ENCODE measurements around the gene BAHD1. TPM values are rescaled to one million over a fixed set of nuclear protein-coding genes. Genes with fewer than 3 reads are reported as not detected.

Gene BAHD1
- total RNA-seq, 4 donors from 2014 or later: 12.3 to 25.5 (median 16.2) TPM

DNA sequence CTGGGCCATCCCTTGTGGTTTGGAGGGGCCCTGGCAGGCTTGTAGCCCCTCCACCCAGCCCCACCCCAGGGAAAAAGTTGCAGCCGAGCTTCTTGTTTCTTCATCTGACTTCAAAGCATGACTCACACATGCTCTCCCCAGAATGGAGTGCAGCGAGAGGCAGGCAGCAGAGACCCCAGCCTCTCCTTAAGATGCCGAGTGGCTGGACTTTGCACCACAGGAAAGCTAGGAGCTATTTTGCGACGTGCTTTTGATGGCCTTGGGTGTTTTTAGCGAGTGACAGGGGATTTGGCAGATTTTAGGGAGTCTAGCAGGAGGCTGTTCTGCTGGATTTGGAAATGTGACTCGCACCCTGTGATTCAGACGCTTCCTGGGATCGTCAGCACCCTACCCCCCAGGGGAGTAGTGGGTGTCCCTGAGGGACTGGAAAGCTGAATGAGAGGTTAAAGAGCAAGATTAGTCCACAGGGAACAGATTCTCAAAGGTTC lies 14.2 kb downstream of the BAHD1 start:
- no peak for DNase-seq (ENCODE audit: low spot score in 2 of 2)
- no peak for TF ChIP-seq EP300 (IDR thresholded peaks at IDR 0.05)
- TF ChIP-seq, protein P1, sequence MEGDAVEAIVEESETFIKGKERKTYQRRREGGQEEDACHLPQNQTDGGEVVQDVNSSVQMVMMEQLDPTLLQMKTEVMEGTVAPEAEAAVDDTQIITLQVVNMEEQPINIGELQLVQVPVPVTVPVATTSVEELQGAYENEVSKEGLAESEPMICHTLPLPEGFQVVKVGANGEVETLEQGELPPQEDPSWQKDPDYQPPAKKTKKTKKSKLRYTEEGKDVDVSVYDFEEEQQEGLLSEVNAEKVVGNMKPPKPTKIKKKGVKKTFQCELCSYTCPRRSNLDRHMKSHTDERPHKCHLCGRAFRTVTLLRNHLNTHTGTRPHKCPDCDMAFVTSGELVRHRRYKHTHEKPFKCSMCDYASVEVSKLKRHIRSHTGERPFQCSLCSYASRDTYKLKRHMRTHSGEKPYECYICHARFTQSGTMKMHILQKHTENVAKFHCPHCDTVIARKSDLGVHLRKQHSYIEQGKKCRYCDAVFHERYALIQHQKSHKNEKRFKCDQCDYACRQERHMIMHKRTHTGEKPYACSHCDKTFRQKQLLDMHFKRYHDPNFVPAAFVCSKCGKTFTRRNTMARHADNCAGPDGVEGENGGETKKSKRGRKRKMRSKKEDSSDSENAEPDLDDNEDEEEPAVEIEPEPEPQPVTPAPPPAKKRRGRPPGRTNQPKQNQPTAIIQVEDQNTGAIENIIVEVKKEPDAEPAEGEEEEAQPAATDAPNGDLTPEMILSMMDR (IDR thresholded peaks at IDR 0.05): no peak
- no peak for TF ChIP-seq POLR2A (IDR thresholded peaks at IDR 0.05)
- no peak overlapping the region for H3K4me3 ChIP-seq
- no peaks in the 10 kb centered on the region for H3K9me3 ChIP-seq
- peaks cover 0 to 57% (median 26%) of the 10 kb centered on the region in 4 donors for H3K4me1 ChIP-seq
- no peaks in the 10 kb centered on the region for H3K27me3 ChIP-seq
- WGBS, 2 donors: 46 to 49% methylated on average over 7 to 9 of the region's 9 CpGs
- H3K27ac ChIP-seq: no peak overlapping the region
- peaks cover 0 to 19% (median 0%) of the 10 kb centered on the region in 3 donors for H3K36me3 ChIP-seq

DNA sequence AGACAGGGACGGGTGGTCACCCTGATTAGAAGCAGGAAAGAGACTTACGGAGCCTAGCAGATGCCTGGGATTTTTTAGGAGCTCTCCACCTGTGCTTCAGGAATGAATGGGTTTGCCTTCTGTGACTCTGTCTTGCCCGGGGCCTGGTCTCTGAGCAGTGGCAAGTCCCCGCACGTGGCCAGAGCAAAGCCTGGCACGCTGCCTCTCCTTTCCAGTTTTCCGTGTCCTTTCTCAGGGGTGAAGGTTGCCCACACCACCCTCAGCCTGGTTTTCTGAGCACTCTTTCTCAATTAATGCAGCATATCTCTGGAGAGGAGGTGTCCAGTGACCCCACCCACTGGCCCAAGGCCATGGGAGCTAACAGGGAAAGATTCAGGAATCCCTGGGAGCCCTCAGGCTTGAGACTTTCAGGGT lies 15.6 kb downstream of the BAHD1 start:
- Histone ChIP-seq H3K27me3 (no peaks in the 10 kb centered on the region), H3K27ac (no peak overlapping the region), H3K9me3 (no peaks in the 10 kb centered on the region), H3K4me1 (peaks cover 0 to 50% (median 25%) of the 10 kb centered on the region in 4 donors), H3K36me3 (peaks cover 0 to 33% (median 0%) of the 10 kb centered on the region in 3 donors), H3K4me3 (no peak overlapping the region)
- no peak for TF ChIP-seq POLR2A (IDR thresholded peaks at IDR 0.05)
- no peak for TF ChIP-seq EP300 (IDR thresholded peaks at IDR 0.05)
- TF ChIP-seq, protein P1 (IDR thresholded peaks at IDR 0.05): no peak
- 60 to 62% methylated on average over 7 of the region's 7 CpGs for WGBS, 2 donors
- DNase-seq (ENCODE audit: low spot score in 2 of 2): no peak

DNA sequence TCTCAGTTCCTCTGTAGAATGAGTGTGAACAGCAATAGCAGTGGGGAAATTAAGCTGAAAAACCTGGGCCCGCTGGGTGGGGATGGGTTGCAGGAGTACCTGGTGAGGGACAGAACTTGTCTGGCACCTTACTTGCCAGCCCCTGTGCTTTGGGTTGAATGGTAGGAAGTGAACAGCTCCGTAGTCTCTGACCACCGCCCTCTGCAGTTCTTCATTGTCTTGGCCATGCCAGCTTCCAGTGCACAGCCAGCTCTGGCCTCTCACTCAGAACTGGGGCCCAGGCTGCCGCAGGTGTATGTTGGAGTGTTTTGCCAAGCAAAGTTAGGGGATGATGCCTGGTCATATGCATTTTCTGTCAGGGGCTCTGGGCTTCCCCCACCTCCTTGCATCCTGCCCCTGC lies 16.0 kb downstream of the BAHD1 start:
- TF ChIP-seq, protein P1 (IDR thresholded peaks at IDR 0.05): no peak
- Histone ChIP-seq H3K4me1 (peaks cover 0 to 49% (median 23%) of the 10 kb centered on the region in 4 donors), H3K36me3 (peaks cover 0 to 37% (median 0%) of the 10 kb centered on the region in 3 donors), H3K27me3 (no peaks in the 10 kb centered on the region), H3K4me3 (no peak overlapping the region), H3K9me3 (no peaks in the 10 kb centered on the region), H3K27ac (no peak overlapping the region)
- DNase-seq (ENCODE audit: low spot score in 2 of 2): no peak
- WGBS, 2 donors: 67 to 84% methylated on average over 4 of the region's 4 CpGs

DNA sequence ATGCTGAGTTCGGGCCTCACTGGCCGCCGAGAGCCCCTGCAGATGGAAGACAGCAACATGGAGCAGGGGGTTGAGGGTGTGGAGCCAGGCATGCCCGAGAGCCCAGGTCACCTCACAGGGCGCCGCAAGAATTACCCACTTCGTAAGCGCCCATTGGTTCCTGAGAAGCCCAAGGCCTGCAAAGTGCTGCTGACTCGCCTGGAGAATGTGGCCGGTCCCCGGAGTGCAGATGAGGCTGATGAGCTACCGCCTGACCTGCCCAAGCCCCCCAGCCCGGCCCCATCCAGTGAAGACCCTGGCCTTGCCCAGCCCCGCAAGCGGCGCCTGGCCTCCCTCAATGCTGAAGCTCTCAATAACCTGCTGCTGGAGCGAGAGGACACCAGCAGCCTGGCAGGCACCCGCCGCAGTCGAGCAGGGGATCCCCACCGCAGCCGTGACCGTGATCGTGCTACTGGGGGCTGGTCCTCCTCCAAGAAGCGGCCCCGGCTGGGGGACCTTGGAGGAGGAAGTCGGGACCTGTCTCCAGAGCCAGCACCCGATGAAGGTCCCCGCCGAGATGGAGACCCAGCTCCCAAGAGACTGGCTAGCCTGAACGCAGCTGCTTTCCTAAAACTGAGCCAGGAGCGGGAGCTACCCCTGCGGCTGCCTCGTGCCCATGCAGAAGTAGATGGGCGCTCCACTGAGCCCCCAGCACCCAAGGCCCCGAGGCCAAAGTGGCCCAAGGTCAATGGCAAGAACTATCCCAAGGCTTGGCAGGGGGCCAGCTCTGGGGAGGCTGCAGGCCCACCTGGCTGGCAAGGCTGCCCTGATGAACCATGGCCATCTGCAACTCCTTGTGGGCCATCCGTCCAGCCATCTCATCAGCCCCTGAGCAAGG lies 18.0 kb downstream of the BAHD1 start:
- Histone ChIP-seq H3K36me3 (peaks cover 0 to 57% (median 2%) of the 10 kb centered on the region in 3 donors), H3K27me3 (no peaks in the 10 kb centered on the region), H3K4me3 (no peak overlapping the region), H3K4me1 (peaks cover 0 to 31% (median 16%) of the 10 kb centered on the region in 4 donors), H3K9me3 (no peaks in the 10 kb centered on the region), H3K27ac (no peak overlapping the region)
- WGBS, 2 donors: 96 to 97% methylated on average over 23 to 33 of the region's 37 CpGs
- TF ChIP-seq, protein P1 (IDR thresholded peaks at IDR 0.05): no peak
- TF ChIP-seq POLR2A (IDR thresholded peaks at IDR 0.05) (no peak), EP300 (IDR thresholded peaks at IDR 0.05) (no peak)
- no peak for DNase-seq (ENCODE audit: low spot score in 2 of 2)

DNA sequence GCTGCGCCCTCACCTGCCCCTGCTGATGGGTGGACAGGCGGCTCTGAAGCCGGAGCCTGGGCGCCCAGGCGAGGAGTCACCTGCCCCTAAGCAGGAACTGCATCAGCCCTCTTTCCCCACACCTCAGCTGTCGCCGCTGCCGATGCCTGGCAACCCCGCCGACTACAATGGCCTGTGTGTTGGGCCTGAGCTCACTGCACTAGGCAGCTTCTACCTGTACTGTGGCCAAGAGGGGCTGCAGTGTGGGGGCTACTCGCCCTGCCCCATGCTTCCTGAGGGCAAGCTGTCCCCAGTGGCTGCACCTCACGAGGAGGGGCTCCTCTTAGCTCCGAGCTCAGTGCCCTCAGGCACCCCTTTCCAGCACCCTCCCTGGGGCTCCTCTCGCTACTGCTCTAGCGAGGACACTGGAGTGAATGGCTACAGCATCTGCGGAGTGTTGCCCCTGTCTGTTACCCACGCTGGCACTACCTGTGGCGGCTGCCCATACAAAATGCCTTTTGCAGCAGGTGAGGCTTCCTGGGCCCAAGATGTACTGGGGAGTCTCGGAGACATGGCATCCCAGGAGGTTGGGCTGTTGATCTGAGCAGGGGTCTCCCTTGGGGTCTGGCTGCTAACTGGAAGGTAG lies 18.8 kb downstream of the BAHD1 start:
- Histone ChIP-seq H3K27me3 (no peaks in the 10 kb centered on the region), H3K9me3 (no peaks in the 10 kb centered on the region), H3K36me3 (peaks cover 2 to 65% (median 4%) of the 10 kb centered on the region in 3 donors), H3K4me1 (peaks cover 0 to 23% (median 11%) of the 10 kb centered on the region in 4 donors), H3K27ac (no peak overlapping the region), H3K4me3 (no peak overlapping the region)
- DNase-seq (ENCODE audit: low spot score in 2 of 2): no peak
- 96 to 100% methylated on average over 14 to 19 of the region's 19 CpGs for WGBS, 2 donors
- TF ChIP-seq POLR2A (IDR thresholded peaks at IDR 0.05) (no peak), EP300 (IDR thresholded peaks at IDR 0.05) (no peak)
- TF ChIP-seq, protein P1 (IDR thresholded peaks at IDR 0.05): no peak
